DMS79 treated with DMSO at 0.1 percent for 48 hours (cell line): ENCODE measurements around the gene TSPAN5.

Experiments used
- DNase-seq: peaks from one replicate; lab custom pipeline; 2025; lab: John Stamatoyannopoulos, UW

The TSPAN5 gene

DNA sequence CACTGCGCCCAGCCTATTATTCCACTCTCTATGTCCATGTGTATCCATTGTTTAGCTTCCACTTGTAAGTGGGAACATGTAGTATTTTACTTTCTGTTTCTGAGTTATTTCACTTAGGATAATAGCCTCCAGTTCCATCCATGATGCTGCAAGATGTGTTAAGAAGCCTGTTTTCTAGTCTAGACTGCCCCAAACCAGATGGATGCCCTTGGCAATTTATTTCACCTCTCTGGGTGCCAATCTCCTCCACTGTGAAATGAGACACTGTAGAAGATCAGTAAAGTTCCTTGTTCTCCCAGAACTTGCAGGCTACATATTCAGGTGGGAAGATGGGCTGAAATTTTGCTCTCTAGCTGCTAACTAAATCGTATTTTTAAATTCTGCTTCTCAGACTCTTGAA, 72.8 kb downstream of the TSPAN5 start:
- no peak for DNase-seq

- DNase-seq: no peak
Measured at GRCh38 chr4:98584265-98584664, 74.1 kb downstream of the TSPAN5 start.

GRCh38 chr4:98583265-98583664, 75.1 kb downstream of the TSPAN5 start:
- no peak for DNase-seq

- DNase-seq: no peak
Measured at GRCh38 chr4:98581126-98581525, 77.3 kb downstream of the TSPAN5 start.

DNA sequence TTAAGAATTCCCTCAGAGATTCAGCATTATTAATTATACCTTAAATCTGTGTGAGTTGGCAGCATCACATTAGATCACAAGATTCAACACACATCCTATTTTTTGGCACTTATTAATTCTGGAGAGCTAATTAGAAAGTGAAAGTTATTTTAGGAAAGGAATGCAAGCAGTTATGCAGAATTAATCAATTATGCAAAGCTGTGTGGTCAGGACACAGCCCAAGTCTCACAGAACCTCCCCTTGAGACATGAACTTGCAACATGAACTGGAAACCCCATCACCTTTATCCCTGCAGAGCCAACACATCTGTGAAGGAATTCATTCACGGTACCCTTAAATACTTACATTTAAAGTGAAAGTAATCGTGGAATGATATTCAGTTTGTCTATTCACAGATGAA, 80.5 kb downstream of the TSPAN5 start:
- no peak for DNase-seq

DNA sequence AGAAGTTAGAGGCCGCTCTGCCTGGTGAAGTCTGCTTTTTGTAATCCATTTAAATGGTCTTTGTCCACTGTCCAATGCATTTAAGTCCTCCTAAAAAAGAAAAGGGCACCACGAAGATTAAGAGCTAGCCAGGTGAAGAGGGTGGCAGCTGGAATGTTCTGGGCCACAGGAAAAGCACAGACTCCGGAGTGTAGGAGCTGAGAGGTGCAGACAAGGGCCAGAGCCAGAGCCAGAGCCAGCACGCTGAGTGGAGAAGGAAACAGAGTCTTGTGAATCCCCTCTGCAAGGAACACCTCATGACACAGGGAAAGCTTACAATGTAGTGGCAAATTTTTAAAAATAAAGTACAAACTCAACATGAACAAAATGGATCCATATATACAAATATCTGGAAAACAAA, 83.6 kb downstream of the TSPAN5 start:
- no peak for DNase-seq

DNA sequence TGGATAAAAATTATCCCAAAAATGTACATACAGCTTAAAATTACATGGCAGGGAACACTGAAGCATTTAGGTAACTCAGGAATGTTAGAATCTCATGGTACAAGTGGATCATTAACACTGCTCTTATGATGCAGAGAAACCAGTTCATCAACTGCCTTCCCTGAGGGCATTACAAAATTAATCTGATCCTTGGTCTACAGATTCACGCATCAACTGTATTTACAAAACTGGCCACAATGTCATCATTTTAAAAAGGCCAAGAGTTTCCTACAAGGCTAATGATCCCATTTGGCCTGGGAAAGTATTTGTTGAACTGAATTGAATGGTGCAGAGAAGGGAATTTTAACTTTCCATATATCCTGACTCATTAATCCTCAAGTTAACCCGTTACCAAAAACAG, 84.6 kb downstream of the TSPAN5 start:
- DNase-seq: no peak

GRCh38 chr4:98572697-98573096, 85.7 kb downstream of the TSPAN5 start:
- DNase-seq: no peak

DNA sequence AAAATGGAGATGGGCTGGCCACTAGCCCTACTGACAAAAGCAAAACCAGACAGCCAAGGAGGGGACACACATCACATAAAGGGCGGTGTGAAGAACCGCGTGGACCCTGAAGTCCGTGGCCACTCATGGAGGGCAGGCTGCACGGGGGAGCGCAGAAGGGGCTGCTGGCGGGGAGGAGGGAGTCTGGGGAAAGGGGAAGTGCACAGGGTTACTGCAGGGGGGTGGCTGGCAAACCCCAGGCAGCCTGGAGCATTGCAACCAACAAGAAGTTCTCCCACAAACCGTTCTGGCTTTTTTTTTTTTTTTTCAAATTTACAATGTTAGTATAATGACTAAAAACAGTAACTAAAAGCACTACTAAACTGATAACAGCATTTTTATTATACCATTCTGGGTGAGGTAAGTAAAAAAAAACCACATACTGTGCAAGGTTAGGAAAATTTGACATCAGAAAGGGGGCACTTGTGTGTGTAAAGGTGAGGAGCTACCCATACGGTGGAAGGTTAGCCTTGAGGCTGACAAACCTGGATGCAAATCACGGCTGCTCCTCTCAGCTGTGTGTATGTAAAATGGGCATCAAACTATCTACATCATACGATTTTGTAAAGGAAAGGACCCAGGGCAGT, 87.1 kb downstream of the TSPAN5 start:
- no peak for DNase-seq

DNA sequence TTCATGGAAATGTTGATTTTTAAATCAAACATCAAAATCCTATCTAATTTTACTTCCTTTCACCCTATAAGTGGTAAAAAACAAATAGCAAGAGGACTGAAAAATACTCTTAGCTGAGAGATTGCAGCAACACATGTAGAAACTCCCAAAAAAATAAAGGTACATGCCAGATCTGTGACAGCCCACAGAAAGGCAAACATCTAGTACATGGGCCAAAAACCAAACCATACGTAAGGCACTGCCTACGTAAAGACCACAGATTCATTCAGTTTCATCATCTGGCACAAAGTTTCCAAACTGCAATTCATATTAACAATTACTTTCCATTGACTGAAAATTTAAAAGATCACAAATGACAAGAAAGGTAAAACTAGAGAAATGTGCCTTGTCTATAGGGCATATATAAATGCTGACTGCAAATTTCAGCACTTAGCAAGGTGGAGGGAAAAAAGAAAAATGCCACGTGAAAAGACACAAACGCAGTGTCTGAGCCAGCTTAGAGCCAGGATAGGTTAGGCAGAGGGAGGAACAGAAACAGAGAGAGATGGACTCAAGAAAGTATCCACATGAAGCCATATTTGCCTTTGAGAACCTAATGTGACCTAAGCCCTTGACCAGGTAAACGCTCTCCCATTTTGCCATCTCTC, 88.1 kb downstream of the TSPAN5 start:
- no peak for DNase-seq

DNA sequence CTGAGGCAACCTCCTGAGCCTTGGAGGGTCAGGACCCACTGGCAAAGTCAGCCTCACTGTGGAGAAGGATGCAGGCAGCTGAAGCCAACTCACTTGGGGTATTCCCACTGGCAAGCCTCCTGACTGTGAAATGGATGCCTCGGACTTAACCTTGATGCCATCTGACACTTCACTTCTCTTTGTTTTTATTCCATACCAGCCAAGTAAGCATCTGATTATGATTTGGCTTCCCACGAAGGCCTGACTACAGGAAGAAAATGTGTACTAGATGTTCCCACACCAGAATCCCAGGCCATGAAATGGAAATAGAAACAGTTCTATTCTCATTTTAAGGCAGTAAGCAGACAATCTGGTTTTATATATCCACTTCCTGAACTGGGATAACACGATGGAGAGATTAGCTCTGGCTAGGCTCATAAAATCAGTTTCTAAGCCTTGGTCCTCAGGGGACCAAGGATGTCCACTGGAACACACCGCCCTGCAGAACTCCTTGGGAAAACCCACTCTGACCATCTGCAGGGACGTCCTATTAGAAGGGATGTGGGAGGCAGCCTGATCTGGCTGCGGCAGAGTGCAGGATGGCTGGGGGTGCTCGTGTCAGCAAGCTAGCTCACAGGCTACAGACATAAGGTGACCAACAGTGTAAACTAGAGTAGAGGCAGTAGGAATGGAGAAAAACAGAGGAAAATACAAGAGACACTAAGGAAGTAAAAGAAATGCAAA, 89.3 kb downstream of the TSPAN5 start:
- DNase-seq: no peak

GRCh38 chr4:98567611-98568010, 90.8 kb downstream of the TSPAN5 start:
- no peak for DNase-seq

- DNase-seq: no peak
Measured at GRCh38 chr4:98566361-98567008, 91.9 kb downstream of the TSPAN5 start.

- no peak for DNase-seq
Measured at GRCh38 chr4:98565681-98566301, 92.6 kb downstream of the TSPAN5 start.

DNA sequence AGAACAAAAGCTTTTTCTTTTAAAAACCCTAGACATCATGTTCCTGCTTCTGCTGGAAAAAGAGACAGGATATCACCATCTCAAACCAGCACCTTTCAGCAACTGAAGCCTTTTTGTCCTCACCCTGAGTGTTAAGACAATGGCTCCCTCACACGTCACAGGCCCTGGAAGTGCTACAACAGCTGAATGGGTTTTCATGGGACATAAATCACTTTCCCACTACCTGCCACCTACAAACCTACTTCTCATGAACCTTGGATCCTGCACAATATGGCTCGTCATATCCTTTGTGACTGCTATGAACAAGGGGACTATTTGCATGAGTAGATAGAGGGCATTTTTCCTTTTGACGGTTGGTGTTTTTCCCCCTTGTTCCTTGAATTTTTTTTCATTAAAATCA, 93.6 kb downstream of the TSPAN5 start:
- no peak for DNase-seq

DNA sequence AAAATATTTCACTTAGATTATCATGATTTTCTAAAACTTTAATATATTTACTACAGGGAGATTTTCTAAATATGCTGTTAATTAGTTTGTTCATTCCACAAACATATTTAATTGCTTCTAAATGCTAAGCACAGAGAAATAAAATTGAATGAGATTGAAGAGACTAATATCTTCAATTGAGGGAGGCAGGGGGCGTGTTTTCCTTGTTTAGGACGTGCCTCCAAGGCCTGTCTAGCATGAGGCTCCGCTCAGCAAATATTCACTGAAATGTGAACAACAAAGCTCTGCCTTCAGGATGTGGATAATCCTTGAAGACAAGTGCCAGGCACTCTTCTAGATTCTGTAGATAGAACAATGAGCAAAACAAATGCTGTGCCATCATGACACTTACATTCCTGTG, 98.1 kb downstream of the TSPAN5 start:
- no peak for DNase-seq

- no peak for DNase-seq
Measured at GRCh38 chr4:98558471-98559169, 99.8 kb downstream of the TSPAN5 start.

- DNase-seq: no peak
Measured at GRCh38 chr4:98557194-98557892, 101.1 kb downstream of the TSPAN5 start.

GRCh38 chr4:98556451-98556850, 102.0 kb downstream of the TSPAN5 start:
- DNase-seq: no peak

DNA sequence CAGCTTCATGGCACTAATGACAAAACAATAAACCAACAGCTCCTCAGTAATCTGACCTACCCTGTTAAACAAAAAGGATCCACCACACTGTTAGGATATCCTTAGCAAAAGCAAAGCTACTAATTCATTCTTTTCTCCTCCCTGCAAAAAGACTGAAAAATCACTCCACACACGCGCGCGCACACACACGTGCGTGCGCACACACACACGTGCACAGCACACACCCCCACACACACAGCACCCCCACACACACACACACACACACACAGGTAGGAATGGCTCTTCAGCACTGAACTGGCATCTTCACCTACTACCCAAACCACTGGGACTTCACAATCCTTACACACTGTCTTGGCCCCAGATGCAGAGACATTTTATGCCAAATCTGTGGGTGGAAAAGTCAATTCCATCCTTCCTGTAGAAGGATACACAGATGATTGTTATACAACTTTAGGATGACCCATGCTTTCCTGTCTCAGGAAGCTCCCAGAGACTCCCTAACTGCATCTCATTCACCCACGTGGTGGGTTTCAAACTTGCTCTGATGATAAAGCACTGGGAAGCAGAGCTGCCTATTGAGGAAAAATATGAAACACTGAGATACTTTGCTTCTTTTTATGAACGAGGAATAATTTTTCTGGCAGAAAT, 102.5 kb downstream of the TSPAN5 start:
- DNase-seq: no peak
